Stimulated activated CD8-positive, alpha-beta memory T cell treated with anti-CD3 and anti-CD28 coated beads, Interleukin-7, amount 100 ng/mL, for 4 hours (primary cell): Measurements from ENCODE around the gene CD8A.
"Not testable (repeated sequence)": the region's sequence is repeated elsewhere in the genome, so short reads cannot be mapped to it uniquely, and the experiment has no call there.

Experiments
- DNase-seq, 2 donors: peaks; one replicate each; pipeline ENCODE4 v3.0.0-alpha.2; 2020; ENCODE audit warnings: low read depth in 2 of 2

Gene CD8A

DNA sequence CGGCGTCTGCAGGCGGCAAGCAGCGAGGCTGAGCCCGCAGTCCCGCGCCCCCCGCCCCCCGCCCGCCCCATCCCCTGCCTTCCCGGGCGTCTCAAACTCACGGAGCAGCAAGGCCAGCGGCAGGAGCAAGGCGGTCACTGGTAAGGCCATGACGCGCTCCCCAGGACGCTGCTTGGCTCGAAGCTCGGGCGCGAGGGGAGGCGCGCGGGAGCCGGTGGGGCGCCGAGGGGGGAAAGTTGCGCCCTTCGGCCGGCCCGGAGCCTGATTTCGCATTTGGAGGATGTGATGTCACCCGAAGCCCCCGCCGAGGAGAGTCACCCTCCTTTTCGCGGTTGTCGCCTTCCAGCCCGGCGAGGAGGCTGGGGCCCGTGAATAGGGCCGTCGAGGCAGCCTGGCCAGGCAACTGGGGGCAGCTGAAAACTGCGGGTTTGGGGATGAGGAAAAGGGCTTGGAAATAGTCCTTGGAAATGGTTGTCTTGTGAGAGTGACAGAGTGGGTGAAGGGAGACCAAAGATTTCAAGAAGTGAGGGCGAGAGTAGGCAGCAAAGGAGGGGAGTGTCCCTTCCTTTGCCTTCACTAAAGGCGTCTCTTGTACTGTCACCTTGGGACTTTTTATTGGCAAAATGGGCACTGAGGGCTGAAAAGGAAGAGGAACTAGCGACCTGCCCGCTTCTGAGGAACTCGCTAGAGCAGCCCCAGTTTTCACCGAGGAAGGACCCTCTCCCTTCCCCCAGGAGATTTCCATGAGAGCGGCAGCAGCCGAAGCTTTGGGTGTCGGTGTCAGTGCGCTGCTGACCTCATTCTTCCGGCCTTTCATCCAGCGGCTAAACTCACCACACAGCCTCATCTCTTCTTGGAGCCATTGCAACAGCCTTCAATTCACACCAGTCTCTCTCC lies at the start of gene CD8A:
Gene CD8A (minus strand): TSS at position 238 of the 897 bp plus-strand sequence. CDS start 88 bp downstream, at position 150.
- DNase-seq = peak in 1 of 2 donors; percentile 72

GRCh38 chr2:86839871-86840548 lies 49.3 kb upstream of the CD8A start:
- DNase-seq = not testable (repeated sequence)

GRCh38 chr2:86839455-86839854 lies 48.7 kb upstream of the CD8A start:
- not testable (repeated sequence) for DNase-seq

GRCh38 chr2:86837714-86838113 lies 47.0 kb upstream of the CD8A start:
- DNase-seq = not testable (repeated sequence)

DNA sequence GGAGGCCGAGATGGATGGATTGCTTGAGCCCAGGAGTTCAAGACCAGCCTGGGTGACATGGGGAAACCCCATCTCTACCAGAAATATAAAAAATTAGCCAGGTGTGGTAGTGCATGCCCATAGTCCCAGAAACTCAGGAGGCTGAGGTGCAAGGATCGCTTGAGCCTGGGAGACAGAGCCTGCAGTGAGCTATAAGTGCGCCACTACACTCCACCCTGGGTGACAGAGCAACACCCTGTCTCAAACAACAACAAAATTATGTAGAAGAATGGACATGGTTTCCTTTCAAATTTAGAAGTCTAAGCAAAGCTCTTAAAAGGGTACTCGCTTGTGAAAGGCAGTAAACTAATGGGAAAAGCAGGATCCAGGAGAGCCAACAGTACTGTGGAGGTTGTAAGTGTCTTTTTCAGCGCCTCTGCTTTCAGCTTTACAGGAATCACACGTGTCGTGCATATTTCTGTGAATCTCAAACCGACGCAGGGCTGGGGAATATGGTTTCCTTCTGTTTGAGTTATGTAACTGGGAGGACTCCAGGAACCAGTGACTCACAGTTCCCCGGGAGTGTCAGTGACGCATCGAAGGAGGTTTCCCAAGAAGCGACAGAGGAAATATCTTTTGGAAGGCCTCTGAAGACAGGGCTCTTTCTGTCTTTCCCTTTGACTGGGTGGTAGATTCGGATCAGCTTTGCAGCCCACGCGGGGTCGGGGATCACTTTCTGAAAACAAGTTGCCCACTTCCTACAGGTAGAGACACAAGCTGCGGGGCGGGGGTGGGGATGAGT lies 46.4 kb upstream of the CD8A start:
- peak; percentile 72 to 86 for DNase-seq

DNA sequence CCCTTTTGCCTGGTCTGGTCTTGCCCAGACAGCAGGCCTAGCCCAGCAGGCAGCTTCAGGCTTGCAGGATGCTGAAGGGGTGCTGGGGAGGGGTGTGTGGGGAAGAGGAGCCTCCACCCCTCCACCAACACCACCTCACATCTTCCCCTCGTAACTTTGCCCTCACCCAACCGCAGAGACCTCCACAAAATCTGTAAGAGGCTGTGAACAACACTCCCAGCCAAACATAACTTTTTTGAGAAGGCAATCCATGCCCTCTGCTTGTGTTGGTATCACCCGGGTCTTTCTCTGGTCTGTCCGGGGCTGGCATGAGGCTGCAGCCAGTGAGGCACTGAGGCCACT lies 44.8 kb upstream of the CD8A start:
- DNase-seq = not testable (repeated sequence)

- DNase-seq = no peak
These were observed 42.6 kb upstream of the CD8A start for GRCh38 chr2:86833315-86833714.

- DNase-seq = no peak
These were observed 41.8 kb upstream of the CD8A start for GRCh38 chr2:86832334-86833096.

- DNase-seq = no peak
These were observed 40.8 kb upstream of the CD8A start for GRCh38 chr2:86831537-86831936.

GRCh38 chr2:86826951-86827350 lies 36.2 kb upstream of the CD8A start:
- no peak for DNase-seq

- peak; percentile 34 to 50 for DNase-seq
These were observed 35.1 kb upstream of the CD8A start for GRCh38 chr2:86825693-86826381.

GRCh38 chr2:86825036-86825692 lies 34.5 kb upstream of the CD8A start:
- no peak for DNase-seq

- DNase-seq = no peak
These were observed 32.1 kb upstream of the CD8A start for GRCh38 chr2:86822668-86823345.

GRCh38 chr2:86821842-86822241 lies 31.1 kb upstream of the CD8A start:
- DNase-seq = no peak

DNA sequence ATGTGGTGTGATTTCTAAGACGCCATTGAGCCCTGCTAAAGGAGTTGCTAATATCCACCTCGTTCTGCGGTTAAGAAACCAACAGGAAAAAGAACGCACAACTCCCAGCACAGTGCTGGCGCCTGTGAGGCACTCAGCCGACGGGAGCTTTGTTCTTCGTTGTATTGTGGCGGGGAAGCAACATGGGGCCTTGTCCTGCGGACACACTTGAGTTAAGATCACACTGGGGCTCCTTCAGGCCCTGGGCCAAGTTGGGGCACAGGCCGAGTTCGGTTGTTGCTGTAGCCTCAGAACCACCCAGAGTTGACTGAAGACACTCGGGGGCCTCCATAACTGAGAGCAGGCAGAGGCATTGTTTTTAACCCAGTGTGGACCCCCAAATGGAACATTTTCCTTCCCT lies 30.6 kb upstream of the CD8A start:
- DNase-seq = no peak

DNA sequence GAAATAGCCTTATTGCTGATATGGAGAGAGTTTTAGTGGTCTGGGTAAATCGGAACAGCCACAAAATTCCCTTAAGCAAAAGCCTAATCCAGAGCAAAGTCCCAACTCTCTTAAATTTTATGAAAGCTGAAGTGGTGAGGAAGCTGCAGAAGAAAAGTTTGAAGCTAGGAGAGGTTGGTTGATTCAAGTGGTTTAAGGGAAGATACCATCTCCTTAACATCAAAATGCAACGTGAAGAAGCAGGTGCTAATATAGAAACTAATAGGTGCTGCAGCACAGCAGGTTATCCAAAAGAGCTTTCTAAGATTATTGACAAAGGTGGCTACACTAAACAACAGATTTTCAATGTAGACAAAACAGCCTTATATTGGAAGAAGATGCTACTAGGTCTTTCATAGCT lies 28.2 kb upstream of the CD8A start:
- no peak for DNase-seq

DNA sequence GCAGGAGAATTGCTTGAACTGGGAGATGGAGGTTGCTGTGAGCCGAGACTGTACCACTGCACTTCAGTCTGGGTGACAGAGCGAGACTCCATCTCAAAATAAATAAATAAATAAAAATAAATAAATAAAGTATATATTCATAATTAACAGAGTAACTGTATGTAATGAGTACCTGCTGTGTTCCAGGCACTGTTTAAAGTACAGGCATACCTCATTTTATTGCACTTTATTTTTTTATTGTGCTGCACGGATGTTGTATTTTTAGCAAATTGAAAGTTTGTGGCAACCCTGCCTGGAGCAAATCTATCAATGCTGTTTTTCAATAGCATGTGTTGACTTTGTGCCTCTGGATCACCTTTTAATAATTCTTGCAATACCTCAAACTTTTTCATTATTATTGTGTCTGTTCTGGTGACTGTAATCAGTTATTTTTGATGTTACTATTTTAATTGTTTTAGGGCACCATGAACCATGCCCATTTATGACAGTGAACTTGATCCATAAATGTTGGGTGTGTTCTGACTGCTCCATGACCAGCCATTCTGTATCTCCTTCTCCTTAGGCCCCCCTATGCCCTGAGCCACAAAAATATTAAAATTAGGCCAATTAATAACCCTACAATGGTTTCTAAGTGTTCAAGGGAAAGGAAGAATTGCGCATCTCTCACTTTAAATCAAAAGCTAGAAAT lies 27.5 kb upstream of the CD8A start:
- DNase-seq = no peak

DNA sequence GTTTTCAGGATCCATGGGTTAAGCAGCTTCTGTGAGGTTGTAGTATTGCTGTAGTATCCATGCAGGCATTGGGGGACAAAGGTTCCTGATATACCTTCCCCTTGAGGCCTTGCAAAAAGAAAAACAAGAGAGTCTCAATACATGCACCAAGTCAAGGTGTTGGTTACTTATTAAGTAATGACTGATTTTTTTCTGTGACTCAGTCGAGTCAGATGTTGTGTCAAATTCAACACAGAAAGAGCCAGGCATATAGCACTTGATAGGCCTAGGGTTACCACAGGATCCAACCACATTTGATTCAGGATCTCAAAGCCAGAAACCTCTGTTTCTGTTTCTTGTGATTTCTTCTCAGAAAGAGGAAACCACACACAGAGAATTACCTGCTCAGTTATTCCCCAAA lies 24.9 kb upstream of the CD8A start:
- DNase-seq = no peak

GRCh38 chr2:86809481-86810121 lies 18.9 kb upstream of the CD8A start:
- DNase-seq = no peak
